ENCODE measurements around the gene SCG5. TPM values are rescaled to one million over a fixed set of nuclear protein-coding genes. Genes with fewer than 3 reads are reported as not detected.
A peak's percentile ranks its signal among the peaks of the same experiment; 100 is the strongest.
"Not testable (repeated sequence)": the region's sequence is repeated elsewhere in the genome, so short reads cannot be mapped to it uniquely, and the experiment has no call there.

Gene SCG5
- total RNA-seq (ENCODE audit: insufficient read depth, low replicate concordance): 1.4 TPM

GRCh38 chr15:32641517-32642059 lies at the start of gene SCG5:
Gene SCG5 (plus strand): TSS chr15:32641710. CDS start chr15:32643593, 1,883 bp downstream.
- peak; percentile 42 for DNase-seq (ENCODE audit: low spot score)

DNA sequence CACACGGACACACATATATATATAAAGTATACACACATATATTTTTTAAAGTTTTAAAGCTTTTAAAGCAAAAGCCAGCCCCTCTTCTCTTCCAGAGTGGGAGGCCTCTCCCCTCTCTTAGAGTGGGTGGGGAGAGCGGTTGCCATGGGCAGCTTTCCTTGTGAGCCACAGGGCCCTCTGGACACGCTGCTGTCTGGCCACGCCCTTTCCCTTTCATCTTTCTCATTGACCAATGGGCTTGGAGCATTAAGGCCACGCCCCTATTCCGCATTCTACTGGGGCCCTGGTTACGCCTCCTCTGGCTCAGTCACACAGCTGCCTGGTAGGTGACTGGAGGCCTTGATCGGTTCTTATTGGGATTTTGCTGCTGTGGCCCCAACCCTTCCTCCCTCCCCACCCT lies 48.4 kb upstream of the SCG5 start, which contains the start of gene GOLGA8N:
TSS of gene GOLGA8N (plus strand) at position 306 of the 400 bp plus-strand sequence.
- DNase-seq (ENCODE audit: low spot score): not testable (repeated sequence)

DNA sequence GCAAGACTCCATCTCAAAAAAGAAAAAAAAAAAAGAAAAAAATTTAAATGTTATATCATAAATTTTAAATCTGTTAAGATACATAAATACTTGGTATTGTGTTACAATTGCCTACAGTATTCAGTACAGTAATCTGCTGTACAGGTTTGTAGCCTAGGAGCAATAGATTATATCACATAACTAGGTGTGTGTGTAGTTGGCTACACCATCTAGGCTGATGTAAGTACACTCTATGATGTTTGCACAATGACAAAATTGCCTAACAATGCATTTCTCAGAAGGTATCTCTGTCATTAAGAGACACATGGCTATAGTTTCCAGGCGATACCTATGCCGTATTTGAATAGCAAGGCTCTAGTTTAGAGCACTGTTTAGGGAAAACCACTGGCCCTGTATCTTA lies 32.0 kb upstream of the SCG5 start:
- DNase-seq (ENCODE audit: low spot score): not testable (repeated sequence)

DNA sequence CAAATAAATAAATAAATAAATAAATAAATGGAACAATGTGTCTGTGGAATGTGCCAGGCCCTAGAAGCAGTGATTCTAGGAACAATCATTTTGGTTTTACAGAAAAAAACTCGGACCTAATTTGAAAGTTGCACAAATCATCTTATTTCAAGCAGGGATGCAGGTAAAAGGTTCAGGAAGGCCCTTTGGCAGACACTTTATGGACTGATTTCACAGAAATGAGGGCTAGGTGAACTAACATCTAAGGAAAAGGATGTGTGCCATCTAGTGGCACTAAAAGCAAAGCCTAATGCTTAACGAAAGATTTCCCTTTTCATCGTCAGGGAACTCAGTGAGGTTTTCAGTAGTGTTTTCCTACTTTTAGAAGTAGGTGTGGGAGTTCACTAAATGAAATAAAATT lies 30.8 kb upstream of the SCG5 start:
- peak; percentile 33 for DNase-seq (ENCODE audit: low spot score)

DNA sequence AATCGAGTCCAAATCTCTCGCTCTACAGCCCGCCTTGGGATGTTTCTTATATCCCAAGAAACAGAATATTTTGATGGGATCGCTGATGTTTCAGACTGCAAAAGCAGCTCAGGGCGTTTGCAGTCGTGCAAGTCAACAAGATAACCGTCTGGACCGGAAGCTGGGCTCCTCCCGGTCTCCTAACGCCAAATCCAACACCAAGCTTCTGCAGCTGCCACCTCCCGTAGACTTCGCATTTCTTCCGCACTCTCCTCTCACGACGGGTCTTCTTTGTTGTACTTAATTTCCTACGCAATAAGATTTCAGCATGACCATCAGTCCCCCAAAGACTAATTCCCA lies 26.8 kb upstream of the SCG5 start:
- not testable (repeated sequence) for DNase-seq (ENCODE audit: low spot score)

- DNase-seq (ENCODE audit: low spot score): peak; percentile 79
These were observed 26.2 kb upstream of the SCG5 start, which contains the start of gene ARHGAP11A for GRCh38 chr15:32615051-32615870. Gene ARHGAP11A (plus strand): TSS chr15:32615504. CDS start chr15:32616212, 708 bp downstream.

- not testable (repeated sequence) for DNase-seq (ENCODE audit: low spot score)
These were observed 25.6 kb upstream of the SCG5 start for GRCh38 chr15:32615871-32616426.

- no peak for DNase-seq (ENCODE audit: low spot score)
These were observed 5.1 kb upstream of the SCG5 start for GRCh38 chr15:32636410-32636809.

GRCh38 chr15:32636908-32637567 lies 4.5 kb upstream of the SCG5 start:
- DNase-seq (ENCODE audit: low spot score): no peak

DNA sequence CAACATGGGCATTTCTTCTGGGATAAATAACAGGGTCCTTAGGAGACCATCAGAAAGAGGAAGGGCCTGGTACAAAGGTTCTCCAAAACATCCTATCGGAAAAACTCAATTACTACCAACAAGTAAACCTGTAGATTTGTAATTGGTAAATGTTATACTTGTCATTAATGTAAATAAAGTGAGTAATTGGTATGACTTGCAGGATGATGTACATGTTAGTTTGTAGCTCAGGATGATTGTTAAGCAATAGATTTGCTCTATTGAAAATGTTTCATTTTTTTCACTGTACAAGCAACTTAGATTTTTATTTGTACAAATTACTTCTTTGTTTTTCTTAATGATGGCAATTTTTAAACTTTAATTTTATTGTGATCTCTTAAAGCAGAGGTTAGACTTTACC lies 3.8 kb upstream of the SCG5 start:
- DNase-seq (ENCODE audit: low spot score): no peak

GRCh38 chr15:32642667-32643435 lies 1.3 kb downstream of the SCG5 start:
- DNase-seq (ENCODE audit: low spot score): no peak

DNA sequence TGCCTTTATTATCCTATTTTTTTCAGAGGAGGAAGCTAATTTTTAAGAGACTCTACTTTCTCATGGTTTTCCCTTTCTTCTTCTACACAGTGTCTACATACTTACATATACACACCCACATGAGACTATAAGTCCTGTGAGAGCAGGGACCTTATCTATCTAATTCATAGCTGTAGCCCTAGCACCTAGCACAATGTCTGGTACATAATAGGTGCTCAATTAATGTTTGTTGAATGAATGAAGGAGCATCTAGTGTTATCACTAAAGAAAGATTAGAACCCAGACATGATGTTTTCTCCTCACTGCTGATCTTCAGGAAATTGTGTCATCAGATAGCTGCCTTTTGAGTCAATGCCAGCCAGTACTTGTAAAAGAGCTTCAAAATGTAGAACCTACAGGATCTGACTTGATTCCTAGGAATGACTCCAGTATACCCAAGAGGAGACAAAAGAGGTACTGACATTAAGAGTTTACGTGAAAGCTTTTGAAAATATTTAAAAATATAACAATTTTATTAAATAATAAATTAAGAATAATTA lies 2.5 kb downstream of the SCG5 start:
- DNase-seq (ENCODE audit: low spot score): no peak

DNA sequence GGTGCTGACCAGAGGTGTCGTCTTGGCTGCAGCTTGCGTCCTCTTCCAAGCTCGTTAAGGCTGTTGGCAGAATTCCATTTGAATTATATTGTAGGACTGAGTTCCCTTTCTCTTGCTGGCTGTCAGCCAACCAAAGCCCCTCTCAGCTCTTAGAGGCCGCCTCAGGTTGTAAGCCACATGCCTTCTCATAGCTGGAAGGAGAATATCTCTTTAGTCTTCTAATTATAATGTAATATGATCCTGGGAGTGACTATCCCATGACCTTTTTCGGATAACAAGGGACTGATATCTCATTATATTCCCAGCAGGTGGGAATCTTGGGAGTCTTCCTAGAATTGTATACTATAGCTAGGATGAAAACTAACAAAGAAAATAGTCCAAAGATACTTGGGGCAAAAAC lies 4.8 kb downstream of the SCG5 start:
- DNase-seq (ENCODE audit: low spot score): no peak

DNA sequence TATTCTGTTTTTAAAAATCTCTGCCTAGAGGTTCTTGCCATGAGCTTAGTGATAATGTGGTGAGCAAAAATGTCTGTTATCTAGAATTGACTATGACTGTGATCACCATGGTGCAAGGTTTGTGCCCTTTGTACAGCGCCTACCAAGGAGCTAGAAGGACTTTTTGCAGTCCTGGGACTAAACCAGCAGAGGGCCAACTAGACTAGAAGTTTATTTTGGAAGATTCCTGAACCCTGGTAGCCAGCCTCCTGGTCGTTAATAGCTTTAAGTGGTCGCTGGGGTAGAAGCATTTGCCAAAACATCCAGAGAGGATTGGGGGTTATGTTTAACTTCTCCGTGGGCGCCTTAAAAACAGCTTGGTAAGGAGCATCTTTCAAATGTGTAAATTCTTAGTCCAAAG lies 7.8 kb downstream of the SCG5 start:
- no peak for DNase-seq (ENCODE audit: low spot score)

DNA sequence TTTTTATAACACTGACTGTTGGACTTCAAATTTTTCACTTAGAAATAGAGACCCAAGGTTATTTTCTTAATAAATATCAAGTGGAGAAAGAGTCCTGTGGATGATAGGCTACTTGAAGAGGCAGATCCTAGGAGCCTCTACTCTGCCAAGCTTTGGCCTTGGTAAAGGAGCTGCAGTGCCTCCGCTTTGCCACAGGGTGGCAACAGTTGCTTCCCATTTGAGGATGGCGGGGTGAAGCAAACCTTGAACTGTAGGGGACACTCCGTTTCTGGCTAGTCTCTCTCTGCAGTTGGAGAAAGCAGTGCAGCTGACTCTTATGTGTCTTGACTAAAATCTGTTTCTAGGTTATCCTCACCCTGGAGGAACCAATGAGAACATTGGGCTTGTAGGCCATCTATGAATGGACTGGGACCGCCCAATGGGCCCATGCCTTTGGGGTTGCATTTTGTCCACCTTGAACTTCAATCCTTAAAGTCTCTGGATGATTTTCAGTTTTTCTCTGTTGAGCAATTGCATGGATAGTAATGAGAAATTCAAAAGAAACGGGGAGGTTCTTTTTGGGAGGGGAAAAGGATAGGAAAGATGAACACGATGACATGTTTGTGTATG lies 9.8 kb downstream of the SCG5 start:
- peak; percentile 51 for DNase-seq (ENCODE audit: low spot score)

DNA sequence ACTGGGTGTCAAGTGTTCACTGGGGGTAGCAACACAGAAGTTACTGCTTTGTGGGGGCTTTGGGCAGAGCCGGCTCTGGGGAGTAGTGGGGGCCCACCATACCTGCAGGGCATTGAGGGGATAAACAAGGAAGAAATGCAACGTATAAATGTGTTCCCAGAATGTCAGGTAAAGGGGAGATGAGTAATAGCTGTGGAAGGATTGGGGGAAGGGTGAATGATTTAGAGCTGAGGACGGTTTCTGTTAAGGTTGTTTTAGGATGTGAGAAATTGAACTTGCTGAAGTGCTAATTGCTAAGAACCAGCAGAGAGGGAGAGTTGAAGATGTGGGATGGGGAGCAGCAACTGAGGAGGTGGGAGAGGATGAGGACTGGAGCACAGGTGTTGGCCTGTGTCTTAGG lies 10.7 kb downstream of the SCG5 start:
- no peak for DNase-seq (ENCODE audit: low spot score)

DNA sequence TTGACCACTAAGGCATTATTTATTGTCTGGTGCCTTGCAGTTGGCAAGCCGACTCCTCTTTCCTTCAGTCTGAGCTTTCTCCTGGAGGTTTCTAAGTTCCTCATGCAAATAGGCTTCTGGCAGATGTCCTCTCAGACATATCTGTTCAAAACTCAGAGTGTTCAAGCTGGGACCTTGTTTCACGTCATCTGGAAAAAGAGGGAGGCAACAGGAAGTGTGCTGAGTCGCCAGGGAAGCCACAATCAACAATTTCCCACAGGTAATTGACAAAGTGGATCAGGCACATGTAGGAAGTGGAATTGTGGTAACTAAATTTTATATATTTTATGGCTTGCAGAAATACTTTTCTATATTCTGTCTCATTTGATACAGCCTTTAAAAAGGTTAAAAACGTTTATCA lies 14.6 kb downstream of the SCG5 start:
- peak; percentile 34 for DNase-seq (ENCODE audit: low spot score)

DNA sequence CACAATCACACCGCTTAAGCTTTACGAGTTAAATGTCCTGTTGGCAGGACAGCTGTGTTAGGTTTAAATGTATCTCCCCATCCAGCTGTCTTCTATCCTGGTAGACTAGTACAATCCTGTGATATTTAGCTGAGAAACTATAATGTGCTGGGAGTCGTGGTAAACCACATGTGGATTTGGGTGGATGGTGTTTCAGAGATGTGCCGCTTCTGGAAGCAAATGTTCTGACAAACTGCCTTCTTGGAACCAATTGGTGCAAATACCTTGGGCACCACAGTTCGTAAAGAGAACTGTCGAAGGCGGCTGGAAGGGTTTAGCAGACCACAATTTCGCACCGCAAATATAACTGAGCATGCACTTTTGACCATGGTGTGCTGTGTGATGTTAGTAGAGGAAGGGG lies 15.0 kb downstream of the SCG5 start:
- peak; percentile 58 for DNase-seq (ENCODE audit: low spot score)

GRCh38 chr15:32657198-32657883 lies 15.8 kb downstream of the SCG5 start:
- no peak for DNase-seq (ENCODE audit: low spot score)

DNA sequence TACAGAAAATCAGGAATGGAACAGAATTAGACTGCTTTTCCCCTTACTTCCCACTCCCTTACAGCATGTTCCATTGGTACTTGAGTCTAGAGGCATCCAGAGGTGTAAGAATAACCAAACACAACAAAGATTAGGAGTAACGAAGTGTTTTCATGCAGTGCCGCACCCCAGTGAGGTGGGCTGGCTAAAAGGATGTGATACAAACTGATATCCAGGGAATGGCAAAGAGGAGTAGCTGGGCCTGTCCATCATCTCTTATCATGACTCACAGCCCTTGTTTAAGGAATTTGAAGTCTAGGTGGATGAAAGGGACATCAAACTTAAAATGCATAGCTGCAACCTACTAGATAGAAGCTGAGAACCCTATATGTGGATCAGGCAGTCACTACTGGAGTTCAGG lies 16.4 kb downstream of the SCG5 start:
- DNase-seq (ENCODE audit: low spot score): no peak

Measured in umbilical cord (tissue), 2 donors.